CD14-positive monocyte (primary cell): ENCODE measurements around the gene PTK7. TPM values are rescaled to one million over a fixed set of nuclear protein-coding genes. Genes with fewer than 3 reads are reported as not detected.

Source experiments
- DNase-seq, 3 donors: peaks; one replicate each; pipeline ENCODE4 v3.0.0-alpha.2; 2011 to 2022
- H2AFZ ChIP-seq: 2 replicates; pipeline ENCODE4 v1.6.0; 2012; ENCODE audit warnings: mild to moderate bottlenecking, low read depth, low read length, inconsistent platforms; ENCODE audit not compliant: insufficient read depth, poor library complexity, severe bottlenecking
- H3K27ac ChIP-seq, 2 donors: 1 replicate in 1 of 2; 2 replicates in 1 of 2; pipeline ENCODE4 v1.5.1; 2012 to 2013; ENCODE audit warnings: low read length in 2 of 2, control low read depth in 1 of 2, inconsistent platforms in 1 of 2, low read depth in 1 of 2, mild to moderate bottlenecking in 1 of 2
- H3K27me3 ChIP-seq, 2 donors: one replicate each; pipeline versions ENCODE4 v1.6.0 to v1.6.1; 2011 to 2013; ENCODE audit warnings: low read length in 2 of 2; ENCODE audit not compliant: control insufficient read depth in 2 of 2, insufficient read depth in 2 of 2
- H3K36me3 ChIP-seq, 2 donors: replicated peaks in 1 of 2; 1 replicate in 1 of 2; 2 replicates in 1 of 2; pipeline versions ENCODE4 v1.5.1 to v1.6.1; 2012 to 2013; ENCODE audit warnings: low read length in 2 of 2, control low read depth in 1 of 2, inconsistent platforms in 1 of 2, mild to moderate bottlenecking in 1 of 2; ENCODE audit not compliant: insufficient read depth in 2 of 2, control insufficient read depth in 1 of 2
- H3K4me1 ChIP-seq, 2 donors: 1 replicate in 1 of 2; 2 replicates in 1 of 2; pipeline versions ENCODE4 v1.5.1 to v1.6.1; 2012 to 2013; ENCODE audit warnings: low read length in 2 of 2, control low read depth in 1 of 2, inconsistent platforms in 1 of 2, mild to moderate bottlenecking in 1 of 2, moderate library complexity in 1 of 2; ENCODE audit not compliant: insufficient read depth in 2 of 2, control insufficient read depth in 1 of 2
- H3K4me2 ChIP-seq: replicated peaks from 2 replicates; pipeline ENCODE3; 2012; ENCODE audit warnings: low read length, moderate library complexity, mild to moderate bottlenecking; ENCODE audit not compliant: poor library complexity, severe bottlenecking; ENCODE audit errors: extremely low read depth
- H3K4me3 ChIP-seq, 3 experiments: fragments of 200-600 bp in 1 of 3; sonication (generic) in 1 of 3; replicated peaks in 1 of 3; 1 replicate in 2 of 3; 2 replicates in 1 of 3; pipeline ENCODE4 v1.5.1; 2011 to 2013; ENCODE audit warnings: low read length in 3 of 3, mild to moderate bottlenecking in 3 of 3, control low read depth in 2 of 3, low read depth in 2 of 3, inconsistent platforms in 1 of 3, moderate library complexity in 1 of 3
- H3K79me2 ChIP-seq: 2 replicates; pipeline ENCODE4 v1.6.0; 2012; ENCODE audit warnings: mild to moderate bottlenecking, control low read depth, inconsistent platforms, low read length, moderate library complexity; ENCODE audit not compliant: insufficient read depth
- H3K9ac ChIP-seq: 2 replicates; pipeline ENCODE4 v1.6.0; 2017; ENCODE audit warnings: low read length, mild to moderate bottlenecking; ENCODE audit not compliant: insufficient read depth, poor library complexity, severe bottlenecking
- H3K9me3 ChIP-seq, 2 donors: replicated peaks in 1 of 2; 1 replicate in 1 of 2; 2 replicates in 1 of 2; pipeline versions ENCODE4 v1.5.1 to v1.6.1; 2012 to 2013; ENCODE audit warnings: low read length in 2 of 2, control low read depth in 1 of 2; ENCODE audit not compliant: control insufficient read depth in 1 of 2, insufficient read depth in 1 of 2
- H4K20me1 ChIP-seq: 2 replicates; pipeline ENCODE4 v1.6.0; 2012; ENCODE audit warnings: mild to moderate bottlenecking, low read length, control low read depth, moderate library complexity; ENCODE audit not compliant: insufficient read depth
- H3K27ac Mint-ChIP-seq, 7 donors: one replicate each; pipeline ENCODE4 v1.8.0; 2020; ENCODE audit warnings: mild to moderate bottlenecking in 7 of 7, mixed read lengths in 7 of 7, moderate library complexity in 6 of 7, inconsistent platforms in 2 of 7
- H3K27me3 Mint-ChIP-seq, 3 donors: one replicate each; pipeline ENCODE4 v1.8.0; 2021 to 2022; ENCODE audit warnings: low read depth in 3 of 3, mild to moderate bottlenecking in 3 of 3, mixed read lengths in 3 of 3, moderate library complexity in 3 of 3, inconsistent platforms in 1 of 3
- H3K36me3 Mint-ChIP-seq, 2 donors: one replicate each; pipeline ENCODE4 v1.8.0; 2020; ENCODE audit warnings: mixed read lengths in 2 of 2, inconsistent platforms in 1 of 2, mild to moderate bottlenecking in 1 of 2
- H3K4me1 Mint-ChIP-seq: one replicate; pipeline ENCODE4 v1.8.0; 2020; ENCODE audit warnings: mild to moderate bottlenecking, mixed read lengths
- H3K4me3 Mint-ChIP-seq, 2 donors: one replicate each; pipeline ENCODE4 v1.8.0; 2020; ENCODE audit warnings: mild to moderate bottlenecking in 2 of 2, mixed read lengths in 2 of 2, moderate library complexity in 1 of 2
- H3K9me3 Mint-ChIP-seq, 7 donors: one replicate each; pipeline ENCODE4 v1.8.0; 2020 to 2022; ENCODE audit warnings: mixed read lengths in 7 of 7, mild to moderate bottlenecking in 6 of 7, moderate library complexity in 6 of 7, inconsistent platforms in 2 of 7
- CTCF ChIP-seq: fragments of 200-600 bp; IDR thresholded peaks from one replicate; pipeline ENCODE4 v1.8.0; 2022; ENCODE audit warnings: antibody characterized with exemption, mild to moderate bottlenecking
- WGBS: methylation state at CpG from one replicate; pipeline ENCODE4 v1.1.5; 2013; ENCODE audit warnings: missing lambda C conversion rate; ENCODE audit not compliant: insufficient coverage; 5-methylcytosine and 5-hydroxymethylcytosine counted together
- intact Hi-C, 2 donors: fragments of 100-400 bp; cut with micrococcal nuclease; formaldehyde crosslinking; loops; one replicate each; pipeline versions ENCODE4 v1.15.0 to v1.15.1; 2023
- polyA plus RNA-seq, 3 donors: library from polyadenylated mRNA; depleted of rRNA in 1 of 3; unstranded in 2 of 3; stranded (reverse) in 1 of 3; fragments of 300-500 nt in 2 of 3; fragments of >200 nt in 1 of 3; fragmentation: Illumina TruSeq in 2 of 3; gene quantifications; 1 replicate in 2 of 3; 2 replicates in 1 of 3; pipeline ENCODE4 v1.2.3, GENCODE V29; 2012 to 2021

The PTK7 gene
- polyA plus RNA-seq, 3 donors: 0.19 TPM; not detected in 2

DNA sequence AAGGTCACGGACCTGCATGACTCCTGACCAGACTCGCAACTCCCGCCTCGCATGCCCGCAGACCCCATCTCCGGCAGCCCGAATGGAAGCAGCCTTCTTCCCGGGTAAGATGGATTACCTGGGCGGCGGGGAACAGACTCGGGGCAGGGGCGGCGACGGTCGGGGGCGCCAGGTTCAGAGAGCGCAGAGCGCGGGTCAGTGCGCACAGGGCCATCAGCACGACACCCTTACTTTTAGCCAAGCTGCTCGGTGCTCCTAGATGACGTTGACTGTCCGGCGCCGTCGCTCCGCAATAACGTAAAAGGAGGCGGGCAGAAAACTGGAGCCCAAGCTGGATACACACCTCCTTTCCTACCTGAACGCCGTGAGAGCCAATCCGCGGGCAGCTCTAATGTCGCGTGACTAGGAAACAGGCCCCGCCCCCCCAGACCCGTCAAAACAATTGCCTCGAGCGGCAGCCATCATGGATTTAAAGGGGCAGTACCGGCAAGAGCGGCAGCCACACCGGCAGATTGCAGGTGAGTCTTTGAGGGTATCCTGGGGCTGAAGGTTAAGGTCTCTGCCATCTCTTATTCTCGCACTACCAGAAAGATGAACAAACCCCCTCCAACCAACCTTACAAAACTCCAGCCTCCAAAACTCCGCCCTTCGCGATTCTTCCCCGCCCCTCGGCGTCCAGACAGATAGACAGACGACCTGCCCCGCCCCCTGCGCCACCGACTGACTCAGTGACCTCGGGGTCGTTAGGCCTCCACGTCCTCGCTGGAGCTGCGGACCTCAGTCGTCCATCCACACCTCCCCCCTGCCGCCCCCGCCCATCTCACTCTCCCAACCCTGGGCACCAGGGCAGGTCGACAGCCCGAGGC lies 16.7 kb upstream of the PTK7 start, which contains the start of the genes KLC4 and MRPL2:
TSS of gene KLC4 (plus strand) at position 464 of the 866 bp plus-strand sequence. CDS start 1,705 bp downstream, outside the sequence.
TSS of gene MRPL2 (minus strand) at position 267 of the 866 bp plus-strand sequence. CDS start at position 214, 53 bp downstream.
- Mint-ChIP-seq H3K9me3 (no peaks in the 10 kb centered on the region), H3K4me3 (peak within 1 kb of the TSS; percentile 85 to 96), H3K27me3 (peaks cover 0 to 2% (median 0%) of the 10 kb centered on the region in 3 donors), H3K4me1 (peaks cover 25% of the 10 kb centered on the region), H3K27ac (peak within 1 kb of the TSS; percentile 90 to 100 (median 99)), H3K36me3 (peaks cover 19 to 25% of the 10 kb centered on the region in 2 donors)
- Histone ChIP-seq H3K27ac (peak within 1 kb of the TSS; percentile 64 to 99), H3K27me3 (no peaks in the 10 kb centered on the region), H3K9ac (peak within 1 kb of the TSS; percentile 90), H3K9me3 (no peaks in the 10 kb centered on the region), H2AFZ (peak within 1 kb of the TSS; percentile 99), H3K36me3 (peaks cover 4 to 17% of the 10 kb centered on the region in 2 donors), H3K4me3 (peak within 1 kb of the TSS; percentile 69 to 99 (median 98)), H3K4me1 (peaks cover 14 to 23% of the 10 kb centered on the region in 2 donors), H3K4me2 (peak within 1 kb of the TSS; percentile 99), H4K20me1 (no peaks in the 10 kb centered on the region), H3K79me2 (peaks cover 17% of the 10 kb centered on the region)
- WGBS: under 1% methylated on average over 58 of the region's 64 CpGs
- peak; percentile 98 to 99 (median 98) for DNase-seq
- intact Hi-C loops: loop anchor here (2.0 to 10.0 kb wide), 3 partner anchors 45 to 115 kb away; partner anchors contain the start of genes KLHDC3 (in 2 of the 2) and SRF (in 1 of the 2)
- TF ChIP-seq CTCF: no peak

- no peak for TF ChIP-seq CTCF
- Histone ChIP-seq H3K27ac (peak overlapping the region; percentile 64 to 99), H3K9ac (peak overlapping the region; percentile 90), H3K4me3 (peak overlapping the region; percentile 69 to 99 (median 98)), H3K4me1 (peaks cover 14 to 23% of the 10 kb centered on the region in 2 donors), H3K9me3 (no peaks in the 10 kb centered on the region), H4K20me1 (no peaks in the 10 kb centered on the region), H3K79me2 (peaks cover 17% of the 10 kb centered on the region), H3K4me2 (peak overlapping the region; percentile 99), H3K36me3 (peaks cover 4 to 18% of the 10 kb centered on the region in 2 donors), H2AFZ (peak overlapping the region; percentile 99), H3K27me3 (no peaks in the 10 kb centered on the region)
- H3K9me3 Mint-ChIP-seq: no peaks in the 10 kb centered on the region
- H3K4me1 Mint-ChIP-seq: peaks cover 25% of the 10 kb centered on the region
- WGBS: 10% methylated on average over 10 of the region's 15 CpGs
- H3K36me3 Mint-ChIP-seq: peaks cover 22 to 25% of the 10 kb centered on the region in 2 donors
- peak overlapping the region; percentile 85 to 96 for H3K4me3 Mint-ChIP-seq
- intact Hi-C loops: no loop called here
- no peak for DNase-seq
- peak overlapping the region; percentile 90 to 100 (median 99) for H3K27ac Mint-ChIP-seq
- peaks cover 0 to 2% (median 0%) of the 10 kb centered on the region in 3 donors for H3K27me3 Mint-ChIP-seq
Measured at GRCh38 chr6:43060034-43060754, 15.9 kb upstream of the PTK7 start.
